ENCODE measurements around the gene APBA3. TPM values are rescaled to one million over a fixed set of nuclear protein-coding genes. Genes with fewer than 3 reads are reported as not detected.

Gene APBA3, protein sequence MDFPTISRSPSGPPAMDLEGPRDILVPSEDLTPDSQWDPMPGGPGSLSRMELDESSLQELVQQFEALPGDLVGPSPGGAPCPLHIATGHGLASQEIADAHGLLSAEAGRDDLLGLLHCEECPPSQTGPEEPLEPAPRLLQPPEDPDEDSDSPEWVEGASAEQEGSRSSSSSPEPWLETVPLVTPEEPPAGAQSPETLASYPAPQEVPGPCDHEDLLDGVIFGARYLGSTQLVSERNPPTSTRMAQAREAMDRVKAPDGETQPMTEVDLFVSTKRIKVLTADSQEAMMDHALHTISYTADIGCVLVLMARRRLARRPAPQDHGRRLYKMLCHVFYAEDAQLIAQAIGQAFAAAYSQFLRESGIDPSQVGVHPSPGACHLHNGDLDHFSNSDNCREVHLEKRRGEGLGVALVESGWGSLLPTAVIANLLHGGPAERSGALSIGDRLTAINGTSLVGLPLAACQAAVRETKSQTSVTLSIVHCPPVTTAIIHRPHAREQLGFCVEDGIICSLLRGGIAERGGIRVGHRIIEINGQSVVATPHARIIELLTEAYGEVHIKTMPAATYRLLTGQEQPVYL
- 8.6 and 9.5 TPM in 2 replicates for total RNA-seq (2012; rRNA removed)
- 18.4 and 21.0 TPM in 2 replicates for polyA plus RNA-seq (2012; rRNA removed)
- 10.4 and 19.6 TPM in 2 replicates for polyA plus RNA-seq (2012; cell fraction: cytosol; rRNA removed)
- polyA plus RNA-seq (2012; cell fraction: nucleus; rRNA removed; ENCODE audit: low replicate concordance), result 54.4 and 140 TPM in 2 replicates
- Bru-seq, nascent RNA, result percentile 42 among the genes with signal in this experiment
- BruChase-seq, experiment 1, labeled RNA remaining after a 6-hour chase, result percentile 63 among the genes with signal in this experiment
- BruChase-seq, experiment 2, labeled RNA remaining after a 2-hour chase, result percentile 49 among the genes with signal in this experiment
- long read RNA-seq, transcript APBA3-201 (11 exons, 2,075 nt), result major isoform, 7 of 20 reads
- long read RNA-seq, partial matches to known transcripts, result 7 of 20 reads
- long read RNA-seq, other reads (novel, unspliced or antisense), result 3 of 20 reads

DNA sequence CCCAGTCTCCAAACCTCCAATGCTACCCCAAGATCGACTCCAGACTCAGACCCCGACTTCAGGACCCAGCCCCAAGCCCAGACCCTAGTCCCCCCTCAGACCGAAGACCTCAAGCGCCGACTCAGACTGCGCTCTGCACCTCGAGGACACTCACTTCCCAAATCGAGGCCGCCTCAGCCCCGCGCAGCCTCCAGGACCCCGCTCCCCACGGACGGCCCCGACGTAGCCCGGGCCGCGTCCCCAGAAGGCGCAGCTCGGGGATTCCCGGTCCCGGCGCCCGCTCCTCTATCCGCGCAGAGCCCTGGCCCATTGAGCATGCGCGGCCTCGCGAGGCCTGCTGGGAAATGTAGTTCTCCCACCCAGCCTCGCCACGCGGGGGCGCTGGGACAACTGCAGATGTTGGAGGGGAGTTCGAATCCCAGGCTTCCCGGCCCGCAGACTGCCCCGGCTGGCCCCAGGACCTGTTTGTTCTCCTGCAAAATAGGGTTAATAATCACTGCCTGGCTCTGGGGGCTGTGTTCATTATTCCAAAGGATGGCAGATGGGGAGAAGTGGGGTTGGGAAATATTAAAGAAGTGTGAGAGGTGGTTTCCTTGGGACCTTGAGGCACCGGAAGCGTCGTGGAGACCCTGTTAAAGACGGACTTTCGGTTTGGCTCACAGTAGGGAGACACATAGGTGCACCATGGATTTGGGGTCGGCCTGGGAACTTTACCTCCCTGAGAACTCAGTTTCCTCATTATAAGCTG lies at the start of gene APBA3:
Gene APBA3, minus strand, starts transcription at position 311 of the 748 bp plus-strand sequence. CDS start 1,428 bp downstream, outside the sequence.
- H3K4me3 ChIP-seq (ENCODE audit: insufficient read depth, low read depth, low read length), result peak within 1 kb of the TSS; percentile 87
- dilution Hi-C loops (cut with HindIII; ENCODE audit: low sequenced_read_pairs, unreplicated experiment) (no loop called here), in situ Hi-C loops (cut with MboI; ENCODE audit: low sequenced_read_pairs) (no loop called here), intact Hi-C loops (cut with micrococcal nuclease) (no loop called here)
- H3K23ac ChIP-seq (ENCODE audit: low read depth, low read length), result peak within 1 kb of the TSS; percentile 87
- no TSS peak for BruUV-seq (replicated peaks)
- peak within 1 kb of the TSS; percentile 80 for H4K91ac ChIP-seq (ENCODE audit: insufficient read depth, low read depth, low read length)
- peak within 1 kb of the TSS; percentile 35 for H3K18ac ChIP-seq (ENCODE audit: low read depth, low read length)
- H2BK120ac ChIP-seq (ENCODE audit: low read depth, low read length), result peak within 1 kb of the TSS; percentile 41; the same call in 1 of the 2 replicates
- peak within 1 kb of the TSS; percentile 96 for H2AK5ac ChIP-seq (ENCODE audit: low read depth, low read length)
- peak within 1 kb of the TSS; percentile 97 for H3K27ac ChIP-seq (ENCODE audit: insufficient read depth, low read length)
- peak within 1 kb of the TSS; percentile 92 for H3K4ac ChIP-seq (ENCODE audit: low read depth, low read length)
- H3K4me2 ChIP-seq (ENCODE audit: low read depth, low read length), result peak within 1 kb of the TSS; percentile 89
- peak within 1 kb of the TSS; percentile 95 for H3K9ac ChIP-seq (ENCODE audit: low read depth, low read length)
- peak within 1 kb of the TSS; percentile 83 for H3K56ac ChIP-seq (ENCODE audit: extremely low read depth, insufficient read depth, low read length)
- ATAC-seq (ENCODE audit: low read depth), result peak; percentile 62
- peaks cover 2% of the 10 kb centered on the region; the same call in 1 of the 2 replicates for H3K4me1 ChIP-seq (ENCODE audit: control insufficient read depth, insufficient read depth, low read length)
- peaks cover 3% of the 10 kb centered on the region; the same call in 1 of the 2 replicates for H3K9me1 ChIP-seq (ENCODE audit: insufficient read depth, low read length)
- peak within 1 kb of the TSS; percentile 93 for H2BK5ac ChIP-seq (ENCODE audit: low read depth, low read length, poor library complexity, severe bottlenecking)
- H3K27me3 ChIP-seq (ENCODE audit: control insufficient read depth, insufficient read depth, low read length), result no peaks in the 10 kb centered on the region
- H4K8ac ChIP-seq (ENCODE audit: low read depth in 2 of 2, low read length in 2 of 2), result peak within 1 kb of the TSS; percentile 80 to 97
- peak; percentile 83 for DNase-seq
- H2BK20ac ChIP-seq (ENCODE audit: low read depth, low read length), result 0 out of 2 replicates have a peak within 1 kb of the TSS, but pooled peaks have one; percentile 12
- no peaks in the 10 kb centered on the region for H4K20me1 ChIP-seq (ENCODE audit: insufficient read depth, low read length)
- H4K5ac ChIP-seq (ENCODE audit: low read depth, low read length), result peak within 1 kb of the TSS; percentile 76
- H3K36me3 ChIP-seq (ENCODE audit: control insufficient read depth, insufficient read depth, low read length), result peaks cover 10% of the 10 kb centered on the region; the same call in 1 of the 2 replicates
- POLR2A ChIA-PET (ENCODE audit: unreplicated experiment), result no interaction called here
- peaks cover 18 to 36% of the 10 kb centered on the region in 2 experiments for H3K79me1 ChIP-seq (ENCODE audit: low read depth in 1 of 2, low read length in 2 of 2)
- peak within 1 kb of the TSS; percentile 96 for H3K14ac ChIP-seq (replicated peaks; ENCODE audit: low read depth, low read length)
- CTCF ChIA-PET, result interaction anchor here (0.5 to 0.7 kb wide), 2 partner anchors 30 to 227 kb away, joined by 3 to 4 read pairs; no protein-coding TSS in a partner anchor
- WGBS, 2 experiments (ENCODE audit: extremely low coverage in 2 of 2, insufficient read length in 1 of 2), result 0% methylated on average over 15 of the region's 45 CpGs; no CpG with 5 or more reads in 1 of the 2 experiments
- H2BK15ac ChIP-seq (ENCODE audit: low read depth, low read length), result peak within 1 kb of the TSS; percentile 25; the same call in 1 of the 3 replicates
- peak within 1 kb of the TSS; percentile 98 for H2AK9ac ChIP-seq (replicated peaks; ENCODE audit: low read depth, low read length, poor library complexity)
- H3K9me3 ChIP-seq (ENCODE audit: control insufficient read depth, insufficient read depth, low read length), result no peaks in the 10 kb centered on the region
- H2AFZ ChIP-seq (replicated peaks; ENCODE audit: low read length, poor library complexity), result peak within 1 kb of the TSS; percentile 99
- peak; percentile 56; the same call in 1 of the 2 replicates for TF ChIP-seq MAZ (IDR thresholded peaks at IDR 0.05; ENCODE audit: borderline replicate concordance, low read depth, low read length)
- no peak for TF ChIP-seq MAFK (IDR thresholded peaks at IDR 0.05; ENCODE audit: low read depth, low read length)
- peak; percentile 76 for TF ChIP-seq CTCF (conservative IDR thresholded peaks at IDR 0.05; ENCODE audit: low read depth, low read length)
- TF ChIP-seq ELK1 (IDR thresholded peaks at IDR 0.05; ENCODE audit: borderline replicate concordance, low read depth, low read length), result no peak
- no peak for TF ChIP-seq RCOR1 (IDR thresholded peaks at IDR 0.05; ENCODE audit: insufficient replicate concordance, low read length)
- TF ChIP-seq MXI1 (IDR thresholded peaks at IDR 0.05; ENCODE audit: borderline replicate concordance, low read depth, low read length), result no peak; the same call in 1 of the 2 replicates
- no peak for TF ChIP-seq NFE2L2 (IDR thresholded peaks at IDR 0.05; ENCODE audit: low read depth, low read length)
- TF ChIP-seq FOS (IDR thresholded peaks at IDR 0.05; ENCODE audit: low read depth, low read length), result no peak
- peak; percentile 66; the same call in 1 of the 2 replicates for TF ChIP-seq POLR2A (IDR thresholded peaks at IDR 0.05; ENCODE audit: low read depth, low read length)
- no peak for TF ChIP-seq CHD1 (IDR thresholded peaks at IDR 0.05; ENCODE audit: low read depth, low read length)
